ENCODE results near the gene BOD1L1.

Gene BOD1L1

DNA sequence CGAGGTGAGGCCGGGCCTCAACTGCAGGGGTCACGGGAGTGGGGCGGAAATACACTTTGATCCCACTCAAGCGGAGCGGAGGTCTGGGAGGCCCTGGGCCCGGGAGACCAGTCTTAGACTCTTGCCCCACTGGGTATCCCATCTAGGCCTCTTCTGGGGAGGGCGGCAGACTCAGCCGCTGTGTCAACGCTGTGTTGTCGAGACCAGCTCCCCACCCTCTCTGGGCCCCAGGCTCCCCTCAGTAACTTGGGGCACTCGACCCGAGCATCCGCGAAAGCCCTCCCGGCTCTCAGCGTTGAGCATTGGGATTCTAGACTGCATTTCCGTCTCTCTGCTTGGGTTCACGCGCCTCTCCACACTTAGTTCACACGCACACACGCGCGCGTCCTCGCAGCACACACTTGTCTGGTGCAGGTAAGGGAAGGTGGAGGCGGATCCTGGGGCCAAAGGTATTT is 84.9 kb downstream of the BOD1L1 start:
- no peak overlapping the region for H3K18ac ChIP-seq (ENCODE audit: low read length)

DNA sequence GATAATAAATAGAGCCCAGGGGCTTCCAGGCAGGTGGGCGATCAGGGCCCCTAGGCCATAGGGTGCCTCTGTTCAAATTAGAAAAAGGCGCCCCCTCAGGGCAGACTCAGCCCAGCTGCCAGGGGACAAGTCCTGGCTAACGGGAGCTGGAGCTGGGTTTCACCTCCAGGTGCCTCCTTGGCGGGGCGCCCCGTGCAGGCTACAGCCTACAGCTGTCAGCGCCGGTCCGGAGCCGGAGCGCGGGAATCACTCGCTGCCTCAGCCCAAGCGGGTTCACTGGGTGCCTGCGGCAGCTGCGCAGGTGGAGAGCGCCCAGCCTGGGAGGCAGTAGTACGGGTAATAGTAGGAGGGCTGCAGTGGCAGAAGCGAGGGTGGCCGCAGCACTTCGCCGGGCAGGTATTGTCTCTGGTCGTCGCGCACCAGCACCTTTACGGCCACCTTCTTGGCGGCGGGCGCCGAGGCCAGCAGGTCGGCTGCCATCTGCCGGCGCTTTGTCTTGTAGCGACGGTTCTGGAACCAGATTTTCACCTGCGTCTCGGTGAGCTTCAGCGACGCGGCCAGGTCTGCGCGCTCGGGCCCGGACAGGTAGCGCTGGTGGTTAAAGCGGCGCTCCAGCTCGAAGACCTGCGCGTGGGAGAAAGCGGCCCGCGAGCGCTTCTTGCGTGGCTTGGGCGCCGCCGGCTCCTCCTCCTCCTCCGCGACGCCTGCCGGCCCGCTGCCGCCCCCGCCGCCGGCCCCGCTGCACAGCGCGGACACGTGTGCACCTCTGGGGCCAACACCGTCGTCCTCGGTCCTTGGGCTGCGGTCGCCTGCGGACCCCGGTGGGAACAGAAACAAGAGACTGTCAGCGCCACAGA is 85.6 kb downstream of the BOD1L1 start:
- no peak for DNase-seq (ENCODE audit: low spot score)

More for the DNA sequence above, 84.9 kb downstream of the BOD1L1 start:
- no peak overlapping the region for H4K91ac ChIP-seq (ENCODE audit: low read depth, low read length, poor library complexity)
- peaks cover 0 to 18% of the 10 kb centered on the region in 2 donors for H3K36me3 ChIP-seq (replicated peaks in 1 of 2; ENCODE audit: control insufficient read depth in 2 of 2, insufficient read depth in 2 of 2, low read length in 2 of 2)
- peaks cover 2 to 10% of the 10 kb centered on the region in 2 donors for H3K4me1 ChIP-seq (ENCODE audit: control insufficient read depth in 2 of 2, insufficient read depth in 1 of 2, low read depth in 1 of 2, low read length in 2 of 2)
- H3K14ac ChIP-seq (ENCODE audit: low read length): peak overlapping the region; percentile 78
- peak overlapping the region; percentile 60 for H3K23ac ChIP-seq (ENCODE audit: low read depth, low read length, poor library complexity)
- H3K4ac ChIP-seq (ENCODE audit: low read length): no peak overlapping the region
- no peak for DNase-seq (ENCODE audit: low spot score)
- H3K79me1 ChIP-seq (ENCODE audit: low read depth, low read length): peaks cover 2% of the 10 kb centered on the region
- H3K4me2 ChIP-seq (ENCODE audit: insufficient read depth, low read length, poor library complexity, severe bottlenecking): no peak overlapping the region
- no peak overlapping the region for H4K8ac ChIP-seq (ENCODE audit: low read depth, low read length)
- peaks cover 67 to 86% (median 72%) of the 10 kb centered on the region in 3 experiments for H3K27me3 ChIP-seq (ENCODE audit: control insufficient read depth in 3 of 3, insufficient read depth in 3 of 3, low read depth in 1 of 3, low read length in 3 of 3)
- no peak overlapping the region for H2BK12ac ChIP-seq (ENCODE audit: low read length)
- peaks cover 2 to 51% of the 10 kb centered on the region in 2 donors for H3K9me3 ChIP-seq (replicated peaks in 1 of 2; ENCODE audit: control insufficient read depth in 2 of 2, insufficient read depth in 1 of 2, low read depth in 1 of 2, low read length in 2 of 2)
- no peak overlapping the region for H3K9ac ChIP-seq (ENCODE audit: low read depth, low read length, poor library complexity)
- no peak overlapping the region for H2BK120ac ChIP-seq (ENCODE audit: low read depth, low read length)
- no peak overlapping the region for H2BK15ac ChIP-seq (ENCODE audit: low read length)
- no peak overlapping the region for H2BK5ac ChIP-seq (ENCODE audit: low read length)
- H2AK5ac ChIP-seq (ENCODE audit: low read depth, low read length): no peak overlapping the region
- peak overlapping the region; percentile 82 for H2AFZ ChIP-seq (ENCODE audit: low read length)
- no peak overlapping the region for H3K27ac ChIP-seq (replicated peaks; ENCODE audit: low read length)
- WGBS, 2 donors (ENCODE audit: extremely low coverage in 2 of 2, insufficient read length in 2 of 2, insufficient replicate concordance in 1 of 2): no CpG with 5 or more reads among the region's 27 CpGs
- peak overlapping the region in 1 of 2 donors; percentile 52 for H3K4me3 ChIP-seq (ENCODE audit: low read length in 2 of 2)

DNA sequence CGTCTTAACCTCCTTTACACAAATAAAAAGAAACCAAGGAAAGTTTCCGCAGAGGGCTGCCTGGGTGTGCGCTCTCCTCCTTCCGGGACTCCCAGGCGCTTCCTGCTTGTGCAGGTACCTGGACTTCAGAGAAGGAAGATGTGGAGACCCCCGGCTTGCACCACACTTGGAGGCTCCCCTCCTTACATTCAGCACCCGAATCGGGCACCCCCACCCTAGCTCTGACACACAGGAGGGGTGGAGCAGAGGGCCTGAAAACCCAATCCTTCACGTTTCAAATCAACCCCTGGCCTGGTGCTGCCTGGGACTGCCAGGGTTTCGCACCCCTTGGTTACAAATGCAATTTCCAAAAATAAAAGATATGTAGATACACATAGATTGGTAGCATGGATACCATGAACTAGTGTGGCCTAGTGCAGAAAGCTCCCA is 86.3 kb downstream of the BOD1L1 start:
- H3K36me3 ChIP-seq (replicated peaks in 1 of 2; ENCODE audit: control insufficient read depth in 2 of 2, insufficient read depth in 2 of 2, low read length in 2 of 2): peaks cover 0 to 18% of the 10 kb centered on the region in 2 donors
- H2BK12ac ChIP-seq (ENCODE audit: low read length): no peak overlapping the region
- H2BK120ac ChIP-seq (ENCODE audit: low read depth, low read length): no peak overlapping the region
- no peak overlapping the region for H3K14ac ChIP-seq (ENCODE audit: low read length)
- no peak overlapping the region for H2AFZ ChIP-seq (ENCODE audit: low read length)
- H3K27me3 ChIP-seq (ENCODE audit: control insufficient read depth in 3 of 3, insufficient read depth in 3 of 3, low read depth in 1 of 3, low read length in 3 of 3): peaks cover 72 to 86% (median 74%) of the 10 kb centered on the region in 3 experiments
- H2AK5ac ChIP-seq (ENCODE audit: low read depth, low read length): no peak overlapping the region
- H3K4me1 ChIP-seq (ENCODE audit: control insufficient read depth in 2 of 2, insufficient read depth in 1 of 2, low read depth in 1 of 2, low read length in 2 of 2): peaks cover 2 to 8% of the 10 kb centered on the region in 2 donors
- H3K9ac ChIP-seq (ENCODE audit: low read depth, low read length, poor library complexity): no peak overlapping the region
- DNase-seq (ENCODE audit: low spot score): no peak
- peaks cover 2% of the 10 kb centered on the region for H3K79me1 ChIP-seq (ENCODE audit: low read depth, low read length)
- H3K9me3 ChIP-seq (replicated peaks in 1 of 2; ENCODE audit: control insufficient read depth in 2 of 2, insufficient read depth in 1 of 2, low read depth in 1 of 2, low read length in 2 of 2): peaks cover 11 to 57% of the 10 kb centered on the region in 2 donors
- H3K23ac ChIP-seq (ENCODE audit: low read depth, low read length, poor library complexity): no peak overlapping the region
- H3K27ac ChIP-seq (replicated peaks; ENCODE audit: low read length): no peak overlapping the region
- H2BK15ac ChIP-seq (ENCODE audit: low read length): no peak overlapping the region
- H3K4me3 ChIP-seq (ENCODE audit: low read length in 2 of 2): no peak overlapping the region
- WGBS, 2 donors (ENCODE audit: extremely low coverage in 2 of 2, insufficient read length in 2 of 2, insufficient replicate concordance in 1 of 2): no CpG with 5 or more reads among the region's 10 CpGs
- H2BK5ac ChIP-seq (ENCODE audit: low read length): no peak overlapping the region
- no peak overlapping the region for H4K8ac ChIP-seq (ENCODE audit: low read depth, low read length)
- H3K4me2 ChIP-seq (ENCODE audit: insufficient read depth, low read length, poor library complexity, severe bottlenecking): no peak overlapping the region
- H4K91ac ChIP-seq (ENCODE audit: low read depth, low read length, poor library complexity): no peak overlapping the region
- no peak overlapping the region for H3K4ac ChIP-seq (ENCODE audit: low read length)
- no peak overlapping the region for H3K18ac ChIP-seq (ENCODE audit: low read length)

More for the DNA sequence above, 85.6 kb downstream of the BOD1L1 start:
- Histone ChIP-seq H2AK5ac (ENCODE audit: low read depth, low read length) (no peak overlapping the region), H3K23ac (ENCODE audit: low read depth, low read length, poor library complexity) (peak overlapping the region; percentile 50), H3K4me3 (ENCODE audit: low read length in 2 of 2) (no peak overlapping the region), H2AFZ (ENCODE audit: low read length) (no peak overlapping the region), H3K36me3 (replicated peaks in 1 of 2; ENCODE audit: control insufficient read depth in 2 of 2, insufficient read depth in 2 of 2, low read length in 2 of 2) (peaks cover 0 to 18% of the 10 kb centered on the region in 2 donors), H3K4me2 (ENCODE audit: insufficient read depth, low read length, poor library complexity, severe bottlenecking) (peak overlapping the region; percentile 57), H2BK120ac (ENCODE audit: low read depth, low read length) (peak overlapping the region; percentile 61), H3K4me1 (ENCODE audit: control insufficient read depth in 2 of 2, insufficient read depth in 1 of 2, low read depth in 1 of 2, low read length in 2 of 2) (peaks cover 2 to 9% of the 10 kb centered on the region in 2 donors), H3K14ac (ENCODE audit: low read length) (peak overlapping the region; percentile 33), H3K27ac (replicated peaks; ENCODE audit: low read length) (no peak overlapping the region), H2BK15ac (ENCODE audit: low read length) (no peak overlapping the region), H2BK5ac (ENCODE audit: low read length) (no peak overlapping the region), H2BK12ac (ENCODE audit: low read length) (no peak overlapping the region), H3K27me3 (ENCODE audit: control insufficient read depth in 3 of 3, insufficient read depth in 3 of 3, low read depth in 1 of 3, low read length in 3 of 3) (peaks cover 72 to 86% (median 72%) of the 10 kb centered on the region in 3 experiments), H3K4ac (ENCODE audit: low read length) (no peak overlapping the region), H4K91ac (ENCODE audit: low read depth, low read length, poor library complexity) (no peak overlapping the region), H3K9me3 (replicated peaks in 1 of 2; ENCODE audit: control insufficient read depth in 2 of 2, insufficient read depth in 1 of 2, low read depth in 1 of 2, low read length in 2 of 2) (peaks cover 9 to 58% of the 10 kb centered on the region in 2 donors), H4K8ac (ENCODE audit: low read depth, low read length) (no peak overlapping the region), H3K9ac (ENCODE audit: low read depth, low read length, poor library complexity) (no peak overlapping the region), H3K18ac (ENCODE audit: low read length) (peak overlapping the region; percentile 45), H3K79me1 (ENCODE audit: low read depth, low read length) (peaks cover 2% of the 10 kb centered on the region)
- no CpG with 5 or more reads among the region's 79 CpGs for WGBS, 2 donors (ENCODE audit: extremely low coverage in 2 of 2, insufficient read length in 2 of 2, insufficient replicate concordance in 1 of 2)

Data from neuronal stem cell (in vitro differentiated cells).